ENCODE data around the gene DLX5.

- no peak for TF ChIP-seq POLR2AphosphoS5 (IDR thresholded peaks at IDR 0.05)
- no peak for TF ChIP-seq CTCF (IDR thresholded peaks at IDR 0.05)
Measured at GRCh38 chr7:96976106-96976505, 48.5 kb downstream of the DLX5 start.

Measured in suprapubic skin (tissue), 3 donors.